Body of pancreas (tissue), 4 donors: ENCODE results near the gene MTRFR. TPM values are rescaled to one million over a fixed set of nuclear protein-coding genes. Genes with fewer than 3 reads are reported as not detected.

Experiments
- ATAC-seq: fragments of 150-250 bp; one replicate; pipeline ENCODE4 v1.9.1; 2016
- DNase-seq, 4 donors: peaks; one replicate each; pipeline ENCODE4 v3.0.0-alpha.2; 2019
- H3K27ac ChIP-seq, 4 donors: fragments of 200-600 bp; sonication (generic); 1 replicate in 3 of 4; 2 replicates in 1 of 4; pipeline versions ENCODE4 v1.5.1 to v1.6.1; 2016 to 2019; ENCODE audit warnings: mild to moderate bottlenecking in 1 of 4, mixed read lengths in 1 of 4, moderate library complexity in 1 of 4
- H3K27me3 ChIP-seq, 2 donors: fragments of 200-600 bp; sonication (generic); one replicate each; pipeline ENCODE4 v1.6.0; 2016; ENCODE audit warnings: mild to moderate bottlenecking in 1 of 2
- H3K36me3 ChIP-seq, 2 donors: fragments of 200-600 bp; sonication (generic); replicated peaks in 1 of 2; 2 replicates each; pipeline ENCODE4 v1.5.1; 2016; ENCODE audit warnings: low read depth in 2 of 2; ENCODE audit not compliant: insufficient read depth in 1 of 2
- H3K4me1 ChIP-seq: fragments of 200-600 bp; sonication (generic); one replicate; pipeline ENCODE4 v1.6.0; 2016
- H3K4me3 ChIP-seq, 2 donors: fragments of 200-600 bp; sonication (generic); 1 replicate in 1 of 2; 2 replicates in 1 of 2; pipeline ENCODE4 v1.5.1; 2016 to 2019
- H3K9me3 ChIP-seq, 3 donors: fragments of 200-600 bp; sonication (generic); 1 replicate in 2 of 3; 2 replicates in 1 of 3; pipeline ENCODE4 v1.5.1; 2016
- CTCF ChIP-seq, 7 experiments: fragments of 450-650 bp in 4 of 7; fragments of 200-600 bp in 3 of 7; sonication (generic) in 3 of 7; IDR thresholded peaks; one replicate each; pipeline ENCODE4 v1.5.1; 2016 to 2019; ENCODE audit warnings: antibody characterized with exemption in 7 of 7
- POLR2A ChIP-seq, 3 donors: fragments of 450-650 bp; IDR thresholded peaks; one replicate each; pipeline ENCODE4 v1.6.1; 2016; ENCODE audit warnings: antibody characterized with exemption in 3 of 3, mild to moderate bottlenecking in 2 of 3
- WGBS, 2 donors: methylation state at CpG; one replicate each; pipeline ENCODE4 v1.1.5; 2017; 5-methylcytosine and 5-hydroxymethylcytosine counted together
- intact Hi-C: fragments of 100-400 bp; cut with DNase I; formaldehyde crosslinking; loops from one replicate; pipeline ENCODE4 v1.15.1; 2023
- total RNA-seq, 2 donors: library from RNA; depleted of rRNA; stranded (reverse); fragments of >200 nt; gene quantifications; one replicate each; pipeline ENCODE4 v1.1.0, GENCODE V29; 2016

MTRFR gene
- total RNA-seq, 2 donors from 2014 or later: 4.9 to 8.2 TPM

GRCh38 chr12:123267335-123267920 lies 34.2 kb downstream of the MTRFR start:
- no peak for TF ChIP-seq CTCF (IDR thresholded peaks at IDR 0.05)
- no peak for TF ChIP-seq POLR2A (IDR thresholded peaks at IDR 0.05)
- H3K9me3 ChIP-seq: no peaks in the 10 kb centered on the region
- H3K36me3 ChIP-seq: peaks cover 0 to 3% of the 10 kb centered on the region in 2 donors
- no peak overlapping the region for H3K4me3 ChIP-seq
- WGBS, 2 donors: 85 to 90% methylated on average over 5 to 7 of the region's 7 CpGs
- no peaks in the 10 kb centered on the region for H3K27me3 ChIP-seq
- intact Hi-C loops: loop anchor here (10.0 kb wide), 1 partner anchor 307 kb away; no protein-coding TSS in a partner anchor
- H3K27ac ChIP-seq: peak overlapping the region in 1 of 4 donors; percentile 10
- no peak for DNase-seq
- no peak for ATAC-seq
- H3K4me1 ChIP-seq: peaks cover 33% of the 10 kb centered on the region

GRCh38 chr12:123267991-123268843 lies 35.0 kb downstream of the MTRFR start:
- Histone ChIP-seq H3K36me3 (peaks cover 0 to 3% of the 10 kb centered on the region in 2 donors), H3K27me3 (no peaks in the 10 kb centered on the region), H3K9me3 (no peaks in the 10 kb centered on the region), H3K4me3 (no peak overlapping the region), H3K4me1 (peaks cover 36% of the 10 kb centered on the region), H3K27ac (peak overlapping the region in 3 of 4 donors; percentile 26 to 88 (median 78))
- DNase-seq (peak in 3 of 4 donors; percentile 36 to 44 (median 42)), ATAC-seq (no peak)
- intact Hi-C loops: loop anchor here (10.0 kb wide), 1 partner anchor 307 kb away; no protein-coding TSS in a partner anchor
- 64 to 75% methylated on average over 20 to 36 of the region's 36 CpGs for WGBS, 2 donors
- TF ChIP-seq POLR2A (IDR thresholded peaks at IDR 0.05): no peak

GRCh38 chr12:123268850-123269249 lies 35.6 kb downstream of the MTRFR start:
- intact Hi-C loops: loop anchor here (10.0 kb wide), 1 partner anchor 306 kb away; no protein-coding TSS in a partner anchor
- no peak for TF ChIP-seq POLR2A (IDR thresholded peaks at IDR 0.05)
- no peak for TF ChIP-seq CTCF (IDR thresholded peaks at IDR 0.05)
- Histone ChIP-seq H3K27me3 (no peaks in the 10 kb centered on the region), H3K27ac (peak overlapping the region in 3 of 4 donors; percentile 26 to 88 (median 78)), H3K4me1 (peaks cover 36% of the 10 kb centered on the region), H3K9me3 (no peaks in the 10 kb centered on the region), H3K4me3 (no peak overlapping the region), H3K36me3 (peaks cover 0 to 3% of the 10 kb centered on the region in 2 donors)
- 78 to 83% methylated on average over 6 to 13 of the region's 13 CpGs for WGBS, 2 donors
- no peak for DNase-seq
- ATAC-seq: no peak

DNA sequence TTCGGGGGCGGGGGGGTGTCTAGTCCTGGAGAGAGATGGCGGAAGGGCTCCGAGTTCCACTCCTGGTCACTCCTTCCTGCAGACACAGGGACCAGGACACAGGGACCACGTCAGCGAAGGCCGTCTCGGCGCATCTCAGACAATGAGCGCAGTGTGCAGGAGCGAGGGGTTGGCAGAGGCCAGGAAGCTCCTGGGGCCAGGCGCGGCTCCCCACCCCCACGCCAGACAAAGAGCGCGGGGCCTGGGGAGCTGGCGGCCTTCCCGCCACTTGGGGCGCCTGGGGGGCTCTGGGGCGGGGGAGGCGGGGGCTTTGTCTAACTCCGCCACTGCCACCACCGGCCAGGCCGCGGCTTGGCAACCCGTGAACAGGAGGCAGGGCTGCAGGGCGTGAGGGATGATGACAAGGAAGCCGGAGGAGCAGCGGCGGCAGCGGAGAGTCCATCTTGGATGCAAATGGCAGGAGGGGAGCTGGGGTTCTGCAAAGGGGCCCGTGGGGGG lies 36.2 kb downstream of the MTRFR start:
- H3K27ac ChIP-seq: peak overlapping the region; percentile 26 to 88 (median 62)
- peak overlapping the region in 1 of 2 donors; percentile 23 for H3K4me3 ChIP-seq
- peaks cover 0 to 2% of the 10 kb centered on the region in 2 donors for H3K36me3 ChIP-seq
- intact Hi-C loops: loop anchor here (10.0 kb wide), 1 partner anchor 305 kb away; no protein-coding TSS in a partner anchor
- 34 to 55% methylated on average over 5 to 28 of the region's 32 CpGs for WGBS, 2 donors
- peaks cover 36% of the 10 kb centered on the region for H3K4me1 ChIP-seq
- no peaks in the 10 kb centered on the region for H3K9me3 ChIP-seq
- DNase-seq: peak; percentile 56 to 73 (median 68)
- no peaks in the 10 kb centered on the region for H3K27me3 ChIP-seq
- peak; percentile 47 for ATAC-seq
- no peak for TF ChIP-seq CTCF (IDR thresholded peaks at IDR 0.05)
- peak in 1 of 3 donors; percentile 8 for TF ChIP-seq POLR2A (IDR thresholded peaks at IDR 0.05)

DNA sequence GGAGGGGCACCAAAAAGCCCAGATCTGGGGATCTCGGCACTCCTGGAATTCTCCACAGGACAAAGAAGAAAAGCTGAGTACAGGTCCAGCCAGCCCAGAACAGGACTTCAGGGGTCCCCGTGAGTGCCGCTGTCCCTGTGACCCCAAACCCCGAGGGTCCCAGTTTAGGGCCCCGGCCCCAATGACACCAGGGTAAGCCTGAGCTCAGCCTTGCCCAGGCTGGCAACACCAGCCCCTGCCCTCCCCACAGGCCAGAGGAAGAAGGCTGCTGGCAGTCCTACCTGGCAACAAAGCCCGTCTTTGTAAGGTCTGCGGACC lies 36.6 kb downstream of the MTRFR start:
- no peaks in the 10 kb centered on the region for H3K27me3 ChIP-seq
- ATAC-seq: no peak
- H3K9me3 ChIP-seq: no peaks in the 10 kb centered on the region
- peak overlapping the region; percentile 26 to 88 (median 62) for H3K27ac ChIP-seq
- peak overlapping the region; percentile 1 to 23 for H3K4me3 ChIP-seq
- peak in 1 of 4 donors; percentile 19 for DNase-seq
- peaks cover 36% of the 10 kb centered on the region for H3K4me1 ChIP-seq
- 0 to 7% methylated on average over 2 to 7 of the region's 7 CpGs for WGBS, 2 donors
- no peak for TF ChIP-seq POLR2A (IDR thresholded peaks at IDR 0.05)
- no peak for TF ChIP-seq CTCF (IDR thresholded peaks at IDR 0.05)
- no peaks in the 10 kb centered on the region for H3K36me3 ChIP-seq
- intact Hi-C loops: loop anchor here (10.0 kb wide), 1 partner anchor 305 kb away; no protein-coding TSS in a partner anchor
